GM12878 (cell line): ENCODE measurements around the gene OSBP. TPM values are rescaled to one million over a fixed set of nuclear protein-coding genes. Genes with fewer than 3 reads are reported as not detected.

Experiments used
- ATF7 ChIP-seq: fragments of 450-650 bp; IDR thresholded peaks from 2 replicates; pipeline ENCODE4 v1.6.1; 2016; ENCODE audit warnings: low read depth, mild to moderate bottlenecking
- CBFB ChIP-seq: IDR thresholded peaks from 2 replicates; pipeline ENCODE4 v1.6.1; 2016; ENCODE audit warnings: antibody characterized with exemption, low read depth
- CHD1 ChIP-seq: IDR thresholded peaks from 2 replicates; pipeline ENCODE4 v1.6.1; 2012; ENCODE audit warnings: low read depth, low read length, improper control_type of control experiment
- DPF2 ChIP-seq: fragments of 450-650 bp; IDR thresholded peaks from 2 replicates; pipeline ENCODE4 v1.6.1; 2017; ENCODE audit warnings: mild to moderate bottlenecking
- EED ChIP-seq: sonication (generic); IDR thresholded peaks from 2 replicates; pipeline ENCODE4 v1.6.1; 2016; ENCODE audit warnings: antibody characterized with exemption, low read depth
- ETV6 ChIP-seq, 2 experiments: fragments of 450-650 bp in 1 of 2; IDR thresholded peaks in 1 of 2; conservative IDR thresholded peaks in 1 of 2; 2 replicates each; pipeline ENCODE4 v1.6.1; 2014; ENCODE audit warnings: antibody characterized with exemption in 1 of 2, borderline replicate concordance in 1 of 2, low read depth in 1 of 2, mild to moderate bottlenecking in 1 of 2, moderate library complexity in 1 of 2
- HCFC1 ChIP-seq: fragments of 150-350 bp; IDR thresholded peaks from 2 replicates; pipeline ENCODE4 v1.6.1; 2014; ENCODE audit warnings: low read length
- HDAC6 ChIP-seq: fragments of 200-600 bp; sonication (generic); IDR thresholded peaks from one replicate; pipeline ENCODE4 v1.8.0; 2017; ENCODE audit warnings: antibody characterized with exemption; ENCODE audit not compliant: unreplicated experiment
- HDGF ChIP-seq: fragments of 450-650 bp; IDR thresholded peaks from 2 replicates; pipeline ENCODE4 v1.6.1; 2016; ENCODE audit warnings: antibody characterized with exemption
- JUND ChIP-seq: IDR thresholded peaks from 2 replicates; pipeline ENCODE4 v1.6.1; 2012; ENCODE audit warnings: low read depth, mild to moderate bottlenecking, low read length, improper control_type of control experiment, moderate library complexity
- KDM1A ChIP-seq: fragments of 200-600 bp; sonication (generic); IDR thresholded peaks from 2 replicates; pipeline ENCODE4 v1.6.1; 2016; ENCODE audit warnings: borderline replicate concordance
- MEF2B ChIP-seq: fragments of 450-650 bp; IDR thresholded peaks from 2 replicates; pipeline ENCODE4 v1.6.1; 2018; ENCODE audit warnings: mild to moderate bottlenecking, moderate library complexity; ENCODE audit not compliant: partially characterized antibody, poor library complexity, severe bottlenecking
- MLLT1 ChIP-seq: fragments of 450-650 bp; IDR thresholded peaks from 2 replicates; pipeline ENCODE4 v1.6.1; 2016; ENCODE audit warnings: mild to moderate bottlenecking
- NRF1 ChIP-seq: conservative IDR thresholded peaks from 2 replicates; pipeline ENCODE4 v1.6.1; 2011; ENCODE audit warnings: mild to moderate bottlenecking, low read depth, low read length, improper control_type of control experiment
- PAX5 ChIP-seq: IDR thresholded peaks from 2 replicates; pipeline ENCODE4 v1.6.1; 2011; ENCODE audit warnings: low read depth, low read length, borderline replicate concordance
- PBX3 ChIP-seq: IDR thresholded peaks from 2 replicates; pipeline ENCODE4 v1.6.1; 2011; ENCODE audit warnings: mild to moderate bottlenecking, low read depth, low read length, moderate library complexity; ENCODE audit not compliant: insufficient replicate concordance
- PKNOX1 ChIP-seq: fragments of 450-650 bp; IDR thresholded peaks from 2 replicates; pipeline ENCODE4 v1.6.1; 2016; ENCODE audit warnings: mild to moderate bottlenecking
- PML ChIP-seq: IDR thresholded peaks from 2 replicates; pipeline ENCODE4 v1.6.1; 2012; ENCODE audit warnings: low read length, inconsistent platforms
- RBBP5 ChIP-seq: fragments of 200-600 bp; sonication (generic); conservative IDR thresholded peaks from 2 replicates; pipeline ENCODE4 v1.6.1; 2016
- RCOR1 ChIP-seq: conservative IDR thresholded peaks from 2 replicates; pipeline ENCODE4 v1.6.1; 2012; ENCODE audit warnings: low read depth, low read length, improper control_type of control experiment
- YY1 ChIP-seq: IDR thresholded peaks from 2 replicates; pipeline ENCODE4 v1.6.1; 2011; ENCODE audit warnings: low read depth, mild to moderate bottlenecking, low read length
- ZBTB33 ChIP-seq: fragments of 450-650 bp; IDR thresholded peaks from 2 replicates; pipeline ENCODE4 v1.6.1; 2017; ENCODE audit warnings: mild to moderate bottlenecking
- ZSCAN29 ChIP-seq: fragments of 450-650 bp; IDR thresholded peaks from 2 replicates; pipeline ENCODE4 v1.6.1; 2017; ENCODE audit warnings: mild to moderate bottlenecking, moderate library complexity
- polyA plus RNA-seq, 11 experiments: library from polyadenylated mRNA; depleted of rRNA in 4 of 11; unstranded in 6 of 11; stranded (reverse) in 5 of 11; fragments of >200 nt; fragmentation: Nextera tagmentation in 4 of 11; fragmentation: Illumina TruSeq in 1 of 11; extraction: Ambion mirVana in 4 of 11; extraction: Trizol in 1 of 11; gene quantifications; 1 replicate in 1 of 11; 2 replicates in 10 of 11; pipeline versions ENCODE4 v1.2.1 to v1.2.3, GENCODE V29; 2011 to 2016; ENCODE audit warnings: inconsistent platforms in 2 of 11, missing spikeins in 2 of 11, low read depth in 1 of 11
- total RNA-seq, 4 experiments: library from RNA; depleted of rRNA in 3 of 4; stranded (reverse); fragments of >200 nt in 3 of 4; fragmentation: Illumina TruSeq in 1 of 4; extraction: Trizol in 1 of 4; gene quantifications; 2 replicates each; pipeline versions ENCODE4 v1.2.1 to v1.2.3, GENCODE V29; 2013 to 2021

Gene OSBP
- total and polyA plus RNA-seq, 10 of the 15 experiments (the other 5 are each of a cell fraction or from before 2014, with no cell fraction given), result 5.9 to 41.2 (median 21.7) TPM

GRCh38 chr11:59560290-59560701 is 55.3 kb downstream of the OSBP start (continued):
- TF ChIP-seq MEF2B (no peak), RCOR1 (no peak), MLLT1 (peak; percentile 54; the same call in 1 of the 2 replicates), ZSCAN29 (peak; percentile 98), ETV6 (conservative IDR thresholded peaks at IDR 0.05 in 1 of 2, IDR thresholded peaks at IDR 0.05 in 1 of 2; ENCODE audit: borderline replicate concordance in 1 of 2, low read depth in 1 of 2) (no peak), CBFB (no peak), YY1 (peak; percentile 55; the same call in 1 of the 2 replicates), KDM1A (no peak), HDAC6 (no peak), PBX3 (no peak), JUND (no peak), EED (no peak), ATF7 (no peak; the same call in none of the 2 replicates), CHD1 (no peak), RBBP5 (no peak), PAX5 (no peak), PML (peak; percentile 82; the same call in 1 of the 2 replicates), HDGF (no peak), HCFC1 (no peak), PKNOX1 (peak; percentile 15; the same call in 1 of the 2 replicates), DPF2 (peak; percentile 68; the same call in 1 of the 2 replicates), ZBTB33 (no peak), NRF1 (no peak)
